Loucy (cell line): Measurements from ENCODE around the gene DDX49.

Source experiments
- CTCF ChIP-seq: fragments of 200-600 bp; sonication (generic); conservative IDR thresholded peaks from 2 replicates; pipeline ENCODE4 v1.5.1; 2014; ENCODE audit warnings: mild to moderate bottlenecking, antibody characterized with exemption, low read length
- EZH2phosphoT487 ChIP-seq: fragments of 200-600 bp; IDR thresholded peaks from 2 replicates; pipeline ENCODE4 v1.6.1; 2018; ENCODE audit warnings: antibody characterized with exemption, mild to moderate bottlenecking, moderate library complexity, borderline replicate concordance

DNA sequence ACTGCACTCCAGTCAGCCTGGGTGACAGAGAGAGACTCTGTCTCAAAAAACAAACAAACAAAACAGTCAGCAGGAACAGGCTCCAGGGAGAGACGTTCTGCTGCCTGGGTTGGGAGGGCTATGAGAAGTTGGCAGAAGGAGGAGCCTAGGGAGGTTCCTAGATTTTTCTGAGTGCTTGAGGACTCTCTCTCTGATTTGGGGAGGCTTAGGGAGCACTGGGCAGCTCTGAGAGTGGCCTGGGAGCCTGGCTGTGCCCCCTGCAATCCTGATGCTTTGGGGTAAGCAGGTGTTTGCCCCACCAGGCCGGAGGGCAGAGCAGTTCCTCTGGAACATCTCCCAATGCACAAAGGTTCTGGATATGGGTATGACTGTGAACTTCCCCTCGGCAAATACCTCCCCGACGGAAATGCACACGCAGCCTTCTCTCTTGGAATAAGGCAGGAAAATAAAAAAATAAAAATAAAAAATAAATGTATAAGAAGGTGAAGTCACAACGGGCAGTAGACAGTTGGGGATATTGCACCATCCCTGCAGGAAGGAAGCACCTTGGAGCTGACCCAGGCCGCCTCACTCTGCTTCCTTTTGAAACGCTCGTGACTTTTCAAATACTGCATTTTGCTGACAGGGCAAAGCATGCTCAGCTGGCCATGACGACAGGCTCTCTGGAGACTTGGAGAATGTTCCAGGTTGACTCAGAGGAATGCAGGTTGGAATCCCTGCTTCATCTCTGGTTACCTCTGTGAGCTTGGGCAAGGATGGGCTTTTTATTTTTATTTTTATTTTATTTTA is 48.0 kb downstream of the DDX49 start:
- TF ChIP-seq EZH2phosphoT487, result no peak
- no peak for TF ChIP-seq CTCF
